ENCODE data around the gene CAMK1. TPM values are rescaled to one million over a fixed set of nuclear protein-coding genes. Genes with fewer than 3 reads are reported as not detected.

The CAMK1 gene
- total and polyA plus RNA-seq, 4 donors = 13.8 to 20.1 (median 16.7) TPM

DNA sequence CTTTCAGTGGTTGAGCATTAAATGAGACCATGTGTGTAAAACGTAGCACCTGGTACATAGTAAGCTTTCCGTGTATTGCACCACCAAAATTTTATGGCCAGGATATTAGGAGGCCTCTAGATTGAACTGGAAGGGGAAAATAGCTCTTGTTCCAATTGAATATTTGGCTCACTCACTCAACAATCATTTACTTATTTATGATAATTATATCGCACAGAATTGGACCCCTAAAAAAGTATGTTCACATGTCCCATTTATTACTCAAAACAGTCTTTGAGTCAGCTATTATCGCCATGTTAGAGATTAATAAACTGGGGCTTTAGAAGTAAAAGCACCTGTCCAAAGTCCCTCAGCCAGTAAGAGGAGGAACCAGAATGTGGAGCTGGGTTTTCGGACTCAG is 35.2 kb upstream of the CAMK1 start:
- H3K4me1 ChIP-seq (ENCODE audit: control insufficient read depth in 4 of 4, insufficient read depth in 4 of 4, low read length in 3 of 4) = peaks cover 0 to 7% (median 4%) of the 10 kb centered on the region in 4 donors
- no peak for DNase-seq (ENCODE audit: low spot score)
- H3K36me3 ChIP-seq (ENCODE audit: control insufficient read depth in 4 of 4, insufficient read depth in 3 of 4, low read depth in 1 of 4, low read length in 3 of 4) = peaks cover 20 to 58% (median 52%) of the 10 kb centered on the region in 4 donors
- 94% methylated on average over 5 of the region's 5 CpGs for WGBS
- no peaks in the 10 kb centered on the region for H3K9me3 ChIP-seq (ENCODE audit: control insufficient read depth in 4 of 4, low read length in 3 of 4)
- H3K9ac ChIP-seq (ENCODE audit: low read depth in 1 of 2, low read length in 2 of 2) = no peak overlapping the region
- no peak overlapping the region for H3K4me3 ChIP-seq (ENCODE audit: low read depth in 1 of 3, low read length in 3 of 3)
- H3K27me3 ChIP-seq (ENCODE audit: control insufficient read depth in 4 of 4, insufficient read depth in 4 of 4, low read length in 3 of 4) = no peaks in the 10 kb centered on the region
- no peak overlapping the region for H3K27ac ChIP-seq (ENCODE audit: low read depth in 1 of 2, low read length in 2 of 2)
- TF ChIP-seq TAF1 (conservative IDR thresholded peaks at IDR 0.05) (no peak), NR2F2 (IDR thresholded peaks at IDR 0.05) (no peak), SP1 (IDR thresholded peaks at IDR 0.05) (no peak), JUND (IDR thresholded peaks at IDR 0.05) (no peak), EGR1 (IDR thresholded peaks at IDR 0.05; ENCODE audit: low read depth in 2 of 2) (no peak), HNF4G (IDR thresholded peaks at IDR 0.05) (no peak), CTCF (IDR thresholded peaks at IDR 0.05; ENCODE audit: low read depth, low read length, missing input control) (no peak), GABPA (IDR thresholded peaks at IDR 0.05 in 1 of 2, conservative IDR thresholded peaks at IDR 0.05 in 1 of 2) (no peak), ZBTB33 (IDR thresholded peaks at IDR 0.05) (no peak), HNF4A (conservative IDR thresholded peaks at IDR 0.05) (no peak), YY1 (IDR thresholded peaks at IDR 0.05) (no peak), FOXA1 (IDR thresholded peaks at IDR 0.05) (no peak), RAD21 (IDR thresholded peaks at IDR 0.05) (no peak), FOXA2 (IDR thresholded peaks at IDR 0.05) (no peak), RXRA (IDR thresholded peaks at IDR 0.05) (no peak)
- TF ChIP-seq, protein P1, sequence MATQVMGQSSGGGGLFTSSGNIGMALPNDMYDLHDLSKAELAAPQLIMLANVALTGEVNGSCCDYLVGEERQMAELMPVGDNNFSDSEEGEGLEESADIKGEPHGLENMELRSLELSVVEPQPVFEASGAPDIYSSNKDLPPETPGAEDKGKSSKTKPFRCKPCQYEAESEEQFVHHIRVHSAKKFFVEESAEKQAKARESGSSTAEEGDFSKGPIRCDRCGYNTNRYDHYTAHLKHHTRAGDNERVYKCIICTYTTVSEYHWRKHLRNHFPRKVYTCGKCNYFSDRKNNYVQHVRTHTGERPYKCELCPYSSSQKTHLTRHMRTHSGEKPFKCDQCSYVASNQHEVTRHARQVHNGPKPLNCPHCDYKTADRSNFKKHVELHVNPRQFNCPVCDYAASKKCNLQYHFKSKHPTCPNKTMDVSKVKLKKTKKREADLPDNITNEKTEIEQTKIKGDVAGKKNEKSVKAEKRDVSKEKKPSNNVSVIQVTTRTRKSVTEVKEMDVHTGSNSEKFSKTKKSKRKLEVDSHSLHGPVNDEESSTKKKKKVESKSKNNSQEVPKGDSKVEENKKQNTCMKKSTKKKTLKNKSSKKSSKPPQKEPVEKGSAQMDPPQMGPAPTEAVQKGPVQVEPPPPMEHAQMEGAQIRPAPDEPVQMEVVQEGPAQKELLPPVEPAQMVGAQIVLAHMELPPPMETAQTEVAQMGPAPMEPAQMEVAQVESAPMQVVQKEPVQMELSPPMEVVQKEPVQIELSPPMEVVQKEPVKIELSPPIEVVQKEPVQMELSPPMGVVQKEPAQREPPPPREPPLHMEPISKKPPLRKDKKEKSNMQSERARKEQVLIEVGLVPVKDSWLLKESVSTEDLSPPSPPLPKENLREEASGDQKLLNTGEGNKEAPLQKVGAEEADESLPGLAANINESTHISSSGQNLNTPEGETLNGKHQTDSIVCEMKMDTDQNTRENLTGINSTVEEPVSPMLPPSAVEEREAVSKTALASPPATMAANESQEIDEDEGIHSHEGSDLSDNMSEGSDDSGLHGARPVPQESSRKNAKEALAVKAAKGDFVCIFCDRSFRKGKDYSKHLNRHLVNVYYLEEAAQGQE (IDR thresholded peaks at IDR 0.05) = no peak
- TF ChIP-seq, protein P2, sequence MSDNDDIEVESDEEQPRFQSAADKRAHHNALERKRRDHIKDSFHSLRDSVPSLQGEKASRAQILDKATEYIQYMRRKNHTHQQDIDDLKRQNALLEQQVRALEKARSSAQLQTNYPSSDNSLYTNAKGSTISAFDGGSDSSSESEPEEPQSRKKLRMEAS (IDR thresholded peaks at IDR 0.05) = no peak
- TF ChIP-seq, protein P3, sequence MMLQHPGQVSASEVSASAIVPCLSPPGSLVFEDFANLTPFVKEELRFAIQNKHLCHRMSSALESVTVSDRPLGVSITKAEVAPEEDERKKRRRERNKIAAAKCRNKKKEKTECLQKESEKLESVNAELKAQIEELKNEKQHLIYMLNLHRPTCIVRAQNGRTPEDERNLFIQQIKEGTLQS (IDR thresholded peaks at IDR 0.05) = no peak

Data from liver (tissue), 9 donors.